HuH-7 (cell line): ENCODE data around the gene PRRC2B.
"Not testable (repeated sequence)": the region's sequence is repeated elsewhere in the genome, so short reads cannot be mapped to it uniquely, and the experiment has no call there.

Source experiments
- DNase-seq: peaks from one replicate; pipeline ENCODE4 v3.0.0; 2011; ENCODE audit warnings: low spot score

Gene PRRC2B

DNA sequence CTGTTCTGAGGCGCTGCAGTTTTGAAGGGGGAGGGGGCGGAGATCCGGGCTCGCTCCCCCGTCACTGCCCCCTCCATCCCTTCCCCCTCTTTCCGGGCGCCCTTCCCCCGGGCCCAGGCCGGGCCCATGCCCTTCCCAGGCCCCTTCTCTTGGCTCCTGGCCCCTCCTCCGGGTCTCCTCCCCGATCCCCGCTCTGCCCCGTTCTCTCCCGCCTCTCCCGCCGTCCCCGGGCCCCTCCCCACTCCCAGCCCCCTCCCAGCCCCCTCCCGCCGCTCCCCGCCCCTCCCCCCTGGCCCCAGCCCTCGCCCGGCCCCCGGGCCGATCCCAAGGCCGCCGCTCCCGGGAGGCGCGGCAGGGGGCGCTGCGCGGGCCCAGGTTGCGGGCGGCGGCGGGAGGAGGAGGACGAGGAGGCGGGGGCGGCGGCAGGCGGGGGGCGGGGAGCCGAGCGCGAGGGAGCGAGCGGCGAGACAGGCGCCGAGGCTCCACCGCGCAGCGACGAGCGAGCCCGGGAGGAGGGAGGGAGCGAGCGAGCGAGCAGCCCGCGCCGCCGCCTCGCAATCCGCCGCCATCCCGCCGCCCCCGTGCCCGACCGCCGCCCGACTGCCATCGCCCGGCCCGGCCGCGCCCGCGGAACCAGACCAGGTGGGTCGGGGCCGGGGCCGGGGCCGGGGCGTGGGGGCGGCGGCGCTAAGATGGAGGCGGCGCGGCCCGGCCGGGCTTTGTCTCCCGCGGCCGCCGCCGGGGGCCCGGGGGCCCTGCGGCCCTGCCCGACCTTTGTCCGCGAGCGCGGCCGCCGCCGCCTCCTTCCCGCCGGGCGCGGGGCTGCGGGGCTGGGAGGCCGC is at the start of gene PRRC2B:
PRRC2B (plus strand) TSS at position 465 of the 842 bp plus-strand sequence. CDS start 36,059 bp downstream, outside the sequence.
- DNase-seq = peak; percentile 89

DNA sequence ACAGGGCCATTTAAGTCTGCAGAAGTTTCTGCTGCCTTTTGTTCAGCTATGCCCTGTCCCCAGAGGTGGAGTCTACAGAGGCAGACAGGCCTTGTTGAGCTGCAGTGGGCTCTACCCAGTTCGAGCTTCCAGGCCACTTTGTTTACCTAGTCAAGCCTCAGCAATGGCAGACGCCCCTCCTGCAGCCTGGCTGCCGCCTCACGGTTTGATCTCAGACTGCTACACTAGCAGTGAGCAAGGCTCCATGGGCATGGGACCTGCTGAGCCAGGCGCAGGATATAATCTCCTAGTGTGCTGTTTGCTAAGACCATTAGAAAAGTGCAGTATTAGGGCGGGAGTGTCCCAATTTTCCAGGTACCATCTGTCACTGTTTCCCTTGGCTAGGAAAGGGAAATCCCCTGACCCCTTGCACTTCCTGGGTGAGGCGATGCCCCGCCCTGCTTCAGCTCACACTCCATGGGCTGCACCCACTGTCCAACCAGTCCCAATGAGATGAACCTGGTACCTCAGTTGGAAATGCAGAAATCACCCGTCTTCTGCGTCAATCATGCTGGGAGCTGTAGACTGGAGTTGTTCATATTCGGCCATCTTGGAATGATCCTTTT is 48.9 kb upstream of the PRRC2B start:
- not testable (repeated sequence) for DNase-seq

DNA sequence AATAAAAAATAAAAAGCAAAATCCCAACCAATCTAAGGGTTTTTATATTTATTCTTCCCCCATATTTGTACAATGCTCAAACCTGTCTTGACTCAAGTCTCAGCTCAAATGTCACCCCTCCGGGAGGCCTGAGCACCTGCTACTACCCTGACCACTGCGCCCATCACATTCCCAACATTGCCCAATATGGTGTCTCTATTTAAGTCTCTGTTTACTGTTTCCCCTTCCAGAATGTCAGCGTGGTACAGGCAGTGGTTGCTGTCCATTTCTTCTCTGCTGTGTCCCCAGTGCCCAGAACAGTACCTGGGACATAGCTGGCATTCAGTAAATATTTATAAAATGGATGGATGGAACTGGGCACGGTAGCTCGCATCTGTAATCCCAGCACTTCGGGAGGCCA is 47.3 kb upstream of the PRRC2B start:
- no peak for DNase-seq

DNA sequence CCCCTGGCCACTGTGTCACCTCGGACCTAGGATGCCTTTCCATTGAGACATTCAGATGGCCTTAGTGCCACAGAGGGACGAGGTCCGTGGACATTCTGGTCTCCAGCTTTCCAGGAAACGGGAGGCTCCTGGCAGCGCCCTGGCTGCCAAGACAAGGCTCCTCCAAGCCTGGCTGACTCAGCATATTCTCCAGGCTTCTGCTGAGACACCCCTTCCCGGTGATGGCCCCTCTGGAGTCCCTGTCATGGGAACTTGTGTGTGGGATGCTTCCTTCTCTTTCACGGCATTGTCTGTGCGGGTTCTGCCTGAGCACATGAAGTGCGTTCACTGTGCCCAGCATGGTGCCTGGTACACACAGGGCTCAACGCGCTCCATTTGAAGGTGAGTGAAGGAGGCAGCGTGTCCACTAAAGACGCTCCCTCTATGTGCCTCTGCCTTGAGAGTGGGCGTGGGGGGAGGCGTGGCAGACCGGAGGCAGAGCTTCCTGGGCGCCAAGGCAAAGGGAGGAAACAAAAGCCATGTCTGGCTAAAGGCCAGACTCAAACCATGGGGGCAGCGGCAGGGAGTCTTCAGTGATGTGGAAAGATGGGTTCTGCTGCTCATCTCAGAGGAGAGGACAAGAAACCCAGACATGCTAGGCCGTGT is 46.4 kb upstream of the PRRC2B start:
- no peak for DNase-seq

DNA sequence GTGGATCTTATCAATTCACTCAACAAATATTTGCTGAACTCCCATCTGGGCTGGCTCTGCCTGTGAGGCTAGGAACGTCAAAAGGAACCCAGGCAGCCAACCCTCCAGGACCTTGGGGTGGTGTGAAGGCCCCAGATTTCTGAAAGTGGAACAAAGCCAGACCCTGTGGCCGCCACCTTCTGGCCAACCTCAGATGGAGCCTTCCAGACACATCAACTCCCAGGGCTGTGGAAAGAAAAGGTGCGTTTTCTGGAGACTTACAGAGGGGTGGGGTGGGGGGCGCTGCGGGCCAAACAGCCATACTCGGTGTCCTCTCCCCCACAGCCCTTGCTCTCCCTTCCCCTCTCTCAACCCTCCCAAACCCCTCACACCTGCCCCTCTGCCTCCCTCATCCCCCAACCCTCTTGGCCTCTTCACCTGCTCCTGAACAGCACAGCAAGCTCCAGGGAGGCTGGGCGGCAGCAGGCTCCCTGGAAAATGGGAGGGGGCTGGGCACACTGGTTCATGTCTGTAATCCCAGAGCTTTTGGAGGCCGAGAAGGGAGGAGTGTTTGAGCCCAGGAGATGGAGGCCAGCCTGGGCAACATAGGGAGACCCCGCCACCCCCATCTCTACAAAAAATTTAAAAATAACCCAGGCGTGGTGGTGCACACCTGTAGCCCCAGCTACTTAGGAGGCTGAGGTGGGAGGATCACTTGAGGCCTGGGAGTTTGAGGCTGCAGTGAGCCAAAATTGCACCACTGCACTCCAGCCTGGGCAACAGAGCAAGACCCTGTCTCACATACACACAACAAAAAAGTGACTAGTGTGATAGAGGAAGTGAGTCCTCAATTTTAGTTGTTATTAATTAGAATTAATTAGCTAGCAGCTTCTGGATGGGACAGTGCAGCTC is 45.0 kb upstream of the PRRC2B start:
- no peak for DNase-seq

DNA sequence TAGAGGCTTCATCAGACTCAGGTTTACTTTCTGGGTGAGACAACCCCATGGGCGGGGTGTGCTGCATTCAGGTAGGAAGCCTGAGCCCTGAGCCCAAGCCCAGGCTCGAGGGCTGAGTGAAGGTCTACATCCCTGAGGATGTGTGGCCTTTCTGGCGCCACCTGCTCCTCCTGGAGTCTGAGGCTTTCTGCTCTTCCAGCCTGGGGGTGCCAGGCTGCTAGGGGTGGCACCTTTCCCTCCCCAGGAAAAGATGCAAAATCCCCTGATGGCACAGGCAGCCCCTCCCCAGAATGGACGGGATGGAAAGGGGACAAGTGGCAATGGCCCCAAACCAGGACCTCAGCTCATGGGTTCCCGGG is 44.4 kb upstream of the PRRC2B start:
- DNase-seq = no peak

DNA sequence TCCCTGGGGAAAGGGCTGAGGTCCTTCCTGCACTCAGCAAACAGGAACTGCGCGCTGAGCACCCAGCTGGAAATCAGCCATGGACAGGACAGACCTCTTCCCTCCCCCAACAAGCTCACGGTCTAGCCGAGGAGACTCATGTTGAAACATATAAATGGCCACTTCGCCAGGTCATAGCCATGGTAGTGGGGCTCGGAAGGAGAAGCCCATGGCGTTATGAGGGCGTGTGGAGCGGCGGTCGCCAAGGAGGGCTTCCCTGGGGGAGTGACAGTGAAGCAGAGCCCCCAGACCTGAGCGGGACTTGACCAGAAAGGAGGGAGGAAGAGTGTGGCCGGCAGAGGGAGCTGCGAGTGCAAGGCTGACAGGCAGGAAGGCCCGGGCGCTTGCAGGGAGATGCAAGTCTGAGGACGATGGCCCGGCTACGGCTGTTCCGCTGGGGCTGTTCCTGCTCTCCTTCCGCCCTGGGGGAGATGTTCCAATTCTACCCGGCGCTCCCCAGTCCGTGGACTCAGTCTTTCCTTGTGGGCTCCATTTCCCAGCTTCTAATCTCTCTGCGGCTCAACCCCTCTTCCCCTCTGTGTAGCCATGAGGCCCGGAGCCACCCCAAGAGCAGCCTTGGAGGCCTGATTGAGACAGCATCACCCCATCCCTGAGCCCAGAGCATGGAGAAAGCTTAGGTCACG is 43.9 kb upstream of the PRRC2B start:
- peak; percentile 88 for DNase-seq

DNA sequence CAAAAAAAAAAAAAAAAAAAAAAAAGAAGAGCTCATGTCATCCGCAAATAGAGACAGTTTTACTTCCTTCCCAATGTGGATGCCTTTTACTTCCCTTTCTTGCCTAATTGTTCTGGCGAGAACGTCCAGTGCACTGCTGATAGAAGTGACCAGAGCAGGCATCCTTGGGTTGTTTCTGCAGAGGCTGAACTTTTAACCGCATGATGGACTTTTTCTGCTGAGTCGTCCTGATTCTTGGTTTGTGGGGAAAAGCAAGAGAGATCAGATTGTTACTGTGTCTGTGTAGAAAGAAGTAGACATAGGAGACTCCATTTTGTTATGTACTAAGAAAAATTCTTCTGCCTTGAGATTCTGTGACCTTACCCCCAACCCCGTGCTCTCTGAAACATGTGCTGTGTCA is 37.4 kb upstream of the PRRC2B start:
- DNase-seq = not testable (repeated sequence)

DNA sequence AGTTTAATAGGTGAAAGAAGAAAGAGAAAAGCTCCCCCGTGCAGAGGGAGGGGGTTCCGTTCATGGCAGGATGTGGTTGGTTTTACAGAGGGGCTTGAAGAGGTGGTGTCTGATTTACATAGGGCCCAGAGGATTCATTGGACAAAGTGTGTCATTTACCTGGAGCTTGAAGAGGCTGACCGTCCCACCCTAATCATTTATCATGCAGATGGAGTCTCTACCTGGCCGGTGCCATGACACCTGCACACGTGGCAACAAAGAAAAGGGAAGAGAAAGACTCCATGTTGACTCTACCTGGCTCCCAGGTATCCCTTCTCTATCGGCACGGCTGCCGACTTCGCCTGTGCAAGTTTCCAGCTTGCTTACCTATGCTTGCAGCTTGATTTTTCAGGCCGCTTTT is 35.3 kb upstream of the PRRC2B start:
- DNase-seq = no peak

DNA sequence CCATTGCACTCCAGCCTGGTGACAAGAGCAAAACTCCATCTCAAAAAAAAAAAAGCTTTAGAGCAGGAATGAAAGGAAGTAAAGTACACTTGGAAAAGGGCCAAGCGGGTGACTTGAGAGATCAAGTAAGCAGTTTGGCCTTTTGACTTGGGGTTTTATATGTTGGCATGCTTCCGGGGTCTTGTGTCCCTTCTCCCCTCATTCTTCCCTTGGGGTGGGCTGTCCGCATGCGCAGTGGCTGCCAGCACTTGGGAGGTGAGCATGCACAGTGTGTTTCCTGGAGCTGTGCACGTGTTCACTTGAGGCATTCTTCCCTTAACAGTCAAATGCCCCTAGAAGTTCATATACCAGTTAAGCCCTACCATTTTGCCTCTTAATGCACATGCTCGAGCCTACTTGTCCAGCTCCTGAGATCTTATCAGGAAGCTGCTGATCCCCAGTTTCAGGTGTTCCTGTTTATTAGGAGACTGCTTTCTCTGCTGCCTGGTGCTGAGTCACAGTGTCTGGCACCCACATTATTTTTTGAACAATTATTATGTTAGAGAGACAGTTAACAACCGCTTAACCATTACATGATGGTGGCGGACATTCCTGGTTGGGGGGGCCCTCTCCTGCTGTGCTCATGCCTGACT is 32.6 kb upstream of the PRRC2B start:
- no peak for DNase-seq

DNA sequence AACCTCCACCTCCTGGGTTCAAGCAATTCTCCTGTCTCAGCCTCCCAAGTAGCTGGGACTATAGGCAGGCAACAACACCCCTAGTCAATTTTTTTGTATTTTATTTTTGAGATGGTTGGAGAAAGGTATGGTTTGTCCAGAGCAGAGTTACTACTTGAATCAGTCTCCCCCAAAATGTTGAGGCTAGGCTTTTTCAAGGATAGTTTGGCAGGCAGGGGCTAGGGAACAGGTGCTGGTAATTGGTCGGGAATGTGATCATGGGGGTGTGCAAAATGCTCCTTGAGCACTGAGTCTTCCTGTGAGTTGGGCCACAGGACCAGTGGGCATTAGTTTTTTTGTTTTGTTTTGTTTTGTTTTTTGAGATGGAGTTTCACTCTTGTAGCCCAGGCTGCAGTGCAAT is 28.3 kb upstream of the PRRC2B start:
- DNase-seq = no peak

DNA sequence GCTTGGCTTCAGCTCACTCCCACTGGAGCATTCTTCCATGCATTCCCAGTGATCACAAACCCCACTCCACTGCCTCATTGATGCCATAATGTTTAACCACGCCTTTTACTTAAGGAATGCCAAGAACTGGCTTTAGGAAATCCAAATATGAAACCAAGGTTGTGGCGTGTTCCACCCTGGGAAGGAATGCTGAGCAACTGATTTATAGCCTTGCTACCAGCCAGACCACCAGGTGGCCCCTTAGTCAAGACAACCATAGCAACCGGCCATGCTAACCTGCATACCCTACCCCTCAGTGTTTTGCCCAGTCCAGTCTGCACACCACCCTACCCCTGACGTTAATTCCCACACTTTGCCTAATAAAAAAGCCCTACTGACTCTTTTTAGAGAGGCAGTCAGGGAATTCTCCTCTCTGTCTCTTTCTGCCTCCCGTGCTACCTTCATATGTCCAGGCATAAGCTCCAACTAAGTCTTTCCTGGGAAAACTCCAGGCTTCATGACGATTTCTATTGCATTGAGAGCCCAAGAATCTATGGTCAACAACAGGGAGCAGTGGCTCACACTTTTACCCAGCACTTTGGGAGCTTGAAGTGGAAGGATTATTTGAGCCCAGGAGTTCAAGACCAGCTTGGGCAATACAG is 27.0 kb upstream of the PRRC2B start:
- peak; percentile 72 for DNase-seq

DNA sequence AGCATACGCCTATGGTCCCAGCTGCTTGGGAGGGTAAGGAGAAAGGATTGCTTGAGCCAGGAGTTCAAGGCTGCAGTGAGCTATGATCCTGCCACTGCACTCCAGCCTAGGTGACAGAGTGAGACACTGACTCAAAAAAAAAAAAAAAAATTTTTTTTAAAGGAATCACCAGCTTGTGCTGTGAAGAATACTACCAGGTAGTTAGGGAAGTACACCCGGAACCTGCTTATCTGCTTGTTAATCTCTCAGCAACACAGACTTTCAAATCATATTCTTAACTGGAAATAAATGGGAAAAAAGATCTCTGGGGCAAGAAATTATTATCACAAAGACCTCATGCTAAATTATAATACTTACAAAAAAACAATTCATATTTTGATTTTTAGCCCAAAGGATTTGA is 26.4 kb upstream of the PRRC2B start:
- no peak for DNase-seq

DNA sequence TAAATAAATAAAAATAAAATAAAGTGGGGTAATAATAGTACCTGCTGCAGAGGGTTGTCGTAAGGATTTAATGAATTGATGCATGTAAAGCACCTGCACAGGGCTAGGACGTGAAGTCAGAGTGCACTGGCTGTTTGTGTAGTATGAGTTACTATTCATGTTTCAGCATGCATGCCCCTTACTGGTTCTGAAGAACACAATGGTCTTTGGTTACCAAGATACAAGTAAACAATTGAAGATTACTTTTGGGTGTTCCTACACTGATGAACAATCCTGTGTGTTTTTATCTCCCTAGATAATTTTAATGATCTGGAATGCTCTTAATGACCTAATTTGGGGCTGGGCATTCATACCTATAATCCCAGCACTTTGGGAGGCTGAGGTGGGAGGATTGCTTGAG is 23.2 kb upstream of the PRRC2B start:
- DNase-seq = no peak

DNA sequence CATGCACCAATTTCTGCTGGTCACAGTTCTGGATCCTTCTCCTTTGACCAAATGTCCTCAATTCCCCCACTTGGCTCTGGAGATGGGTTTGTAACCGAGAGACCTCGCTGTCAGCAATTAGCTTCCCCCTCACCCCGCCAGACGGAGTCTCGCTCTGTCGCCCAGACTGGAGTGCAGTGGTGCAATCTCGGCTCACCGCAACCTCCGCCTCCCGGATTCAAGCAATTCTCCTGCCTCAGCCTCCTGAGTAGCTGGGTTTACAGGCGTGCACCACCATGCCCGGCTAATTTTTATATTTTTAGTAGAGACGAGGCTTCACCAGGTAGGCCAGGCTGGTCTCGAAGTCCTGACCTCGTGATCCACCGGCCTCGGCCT is 21.3 kb upstream of the PRRC2B start:
- DNase-seq = not testable (repeated sequence)

DNA sequence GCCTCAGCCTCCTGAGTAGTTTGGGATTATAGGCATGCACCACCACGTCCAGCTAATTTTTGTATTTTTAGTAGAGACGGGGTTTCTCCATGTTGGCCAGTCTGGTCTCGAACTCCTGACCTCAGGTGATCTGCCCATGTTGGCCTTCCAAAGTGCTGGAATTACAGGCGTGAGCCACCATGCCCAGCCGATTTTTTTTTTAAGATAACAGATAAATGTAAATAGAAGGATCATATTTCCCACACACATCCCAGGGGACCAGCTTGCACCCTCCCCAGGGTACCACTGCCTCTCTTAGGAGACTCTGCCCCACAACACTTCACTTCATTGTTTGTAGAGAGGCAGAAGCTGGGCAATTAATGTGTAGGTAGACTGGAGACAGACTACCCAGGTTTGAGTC is 19.2 kb upstream of the PRRC2B start:
- DNase-seq = not testable (repeated sequence)

DNA sequence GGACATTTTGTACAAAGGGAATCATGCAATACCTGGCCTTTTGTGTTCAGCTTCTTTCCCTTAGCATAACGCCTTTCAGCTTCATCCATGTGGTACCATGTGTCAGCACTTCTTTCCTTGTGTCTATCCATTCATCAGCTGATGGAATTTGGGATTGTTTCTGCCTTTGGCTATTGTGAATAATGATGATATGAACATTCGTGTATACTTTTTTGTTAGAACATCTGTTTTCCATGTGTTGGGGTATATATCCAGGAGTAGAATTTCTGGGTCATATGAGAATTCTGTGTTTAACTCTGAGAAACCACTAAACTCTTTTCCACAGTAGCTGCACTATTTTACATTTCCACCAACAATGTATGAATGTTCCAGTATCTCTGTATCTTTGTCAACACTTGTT is 14.8 kb upstream of the PRRC2B start:
- no peak for DNase-seq

DNA sequence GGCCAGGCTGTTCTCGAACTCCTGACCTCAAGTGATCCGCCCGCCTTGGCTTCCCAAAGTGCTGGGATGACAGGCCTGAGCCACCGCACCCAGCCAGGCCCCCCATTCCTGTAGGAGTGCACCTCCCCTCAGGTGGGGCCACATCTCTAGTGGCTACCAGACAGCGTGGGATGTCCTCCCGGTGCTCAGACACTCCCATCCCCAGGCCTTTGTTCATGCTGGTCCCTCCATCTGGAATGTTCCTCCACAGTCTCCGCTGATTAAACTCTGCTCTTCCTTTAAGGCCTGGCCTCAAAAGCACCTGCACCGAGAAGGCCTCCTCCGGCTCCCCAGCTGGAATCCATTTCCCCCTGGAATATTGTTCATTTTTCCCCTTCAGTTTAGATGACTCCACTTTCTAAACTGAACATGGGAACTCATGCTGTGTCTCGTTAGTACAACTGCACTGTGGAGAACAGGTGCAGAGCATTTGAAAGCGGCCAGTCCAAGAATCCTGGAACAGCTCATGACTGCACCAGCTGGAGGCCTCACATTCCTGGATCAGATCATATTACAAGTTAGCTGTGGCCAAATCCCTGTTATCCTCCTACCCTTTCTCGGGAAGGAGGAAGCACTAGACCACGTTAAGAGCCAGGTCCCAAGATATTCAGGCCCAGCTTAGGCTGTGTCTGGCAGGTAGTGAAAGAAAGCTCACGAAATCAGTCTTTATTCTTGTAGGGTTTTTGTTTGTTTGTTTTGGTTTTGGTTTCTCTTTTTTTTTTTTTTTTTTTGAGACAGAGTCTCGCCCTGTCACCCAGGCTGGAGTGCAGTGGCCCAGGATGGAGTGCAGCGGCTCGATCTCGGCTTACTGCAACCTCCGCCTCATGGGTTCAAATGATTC is 10.8 kb upstream of the PRRC2B start:
- DNase-seq = peak; percentile 67

DNA sequence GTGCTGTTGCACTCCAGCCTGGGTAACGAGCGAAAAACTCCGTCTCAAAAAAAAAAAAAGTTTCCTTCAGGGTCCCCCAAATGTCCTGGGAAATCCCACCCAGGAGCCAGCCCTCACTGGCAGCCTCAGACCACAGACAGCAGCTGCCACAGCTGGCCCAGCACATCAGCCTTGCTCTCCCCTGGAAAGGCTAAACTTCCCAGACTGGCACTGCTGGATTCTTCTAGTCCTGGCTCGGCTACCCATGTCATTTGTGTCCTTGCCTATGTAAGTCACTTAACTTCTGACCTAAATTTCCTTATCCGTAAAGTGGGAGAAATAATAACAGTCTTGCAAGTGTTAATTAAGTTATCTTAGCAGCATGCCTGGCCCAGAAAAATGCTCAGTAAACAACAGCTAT is 8.6 kb upstream of the PRRC2B start:
- no peak for DNase-seq

DNA sequence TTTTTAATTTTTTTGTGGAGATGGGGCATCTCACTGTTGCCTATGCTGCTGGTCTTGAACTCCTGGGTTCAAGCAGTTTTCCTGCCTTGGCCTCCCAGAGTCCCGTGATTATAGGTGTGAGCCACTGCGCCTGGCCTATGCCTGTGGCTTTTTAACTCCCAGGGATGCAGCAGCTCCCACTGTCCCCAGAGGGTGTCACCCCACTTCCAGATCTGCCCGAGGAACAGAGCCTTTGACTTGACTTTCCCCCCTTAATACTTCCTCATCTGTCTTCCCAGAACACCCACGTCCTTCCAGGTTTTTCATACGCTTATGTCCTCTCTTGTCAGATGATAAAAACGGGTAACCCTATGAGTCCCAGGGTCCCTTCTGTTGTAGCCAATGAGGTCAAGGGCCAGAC is 7.6 kb upstream of the PRRC2B start:
- no peak for DNase-seq
